IMR-90 (cell line): ENCODE measurements around the gene DICER1.

ENCODE experiments used
- CTCF ChIP-seq: conservative IDR thresholded peaks from 2 replicates; pipeline ENCODE4 v1.5.1; 2012; ENCODE audit warnings: mild to moderate bottlenecking, low read depth, low read length, improper control_type of control experiment
- MAZ ChIP-seq: IDR thresholded peaks from 2 replicates; pipeline ENCODE4 v1.6.1; 2012; ENCODE audit warnings: low read depth, mild to moderate bottlenecking, low read length, improper control_type of control experiment, moderate library complexity, borderline replicate concordance

DNA sequence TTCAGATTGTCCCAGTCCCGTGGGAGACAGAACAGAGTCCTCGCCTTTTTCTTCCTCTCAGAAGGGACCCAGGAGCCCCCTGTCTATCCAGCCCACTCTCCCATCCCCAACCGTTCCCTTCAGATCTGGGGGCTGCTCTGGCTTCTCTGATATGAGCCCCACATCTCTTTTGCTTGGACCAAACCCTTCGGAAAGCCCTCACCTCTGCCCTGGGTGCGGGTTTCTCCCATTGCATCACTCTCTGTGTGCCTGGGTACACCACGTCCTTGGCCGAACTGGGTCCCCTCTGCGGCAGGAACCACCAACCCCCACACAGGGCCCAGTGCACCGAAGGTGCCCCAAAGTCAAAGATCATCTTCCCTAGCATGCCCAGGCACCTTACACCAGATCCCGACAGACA, 87.8 kb downstream of the DICER1 start:
- TF ChIP-seq MAZ (no peak), CTCF (no peak)
